GM12878 (cell line): Measurements from ENCODE around the gene KCNS3. TPM values are rescaled to one million over a fixed set of nuclear protein-coding genes. Genes with fewer than 3 reads are reported as not detected.

ENCODE experiments used
- ATAC-seq: fragments of 200-7000 bp; cut with Tn5 transposase; 3 replicates; pipeline ENCODE4 v1.9.1; 2020; ENCODE audit warnings: mild to moderate bottlenecking, moderate library complexity
- BruUV-seq: library from RNA; stranded (reverse); fragments of 400-500 nt; replicated peaks from 2 replicates; lab custom pipeline; 2021; lab: Mats Ljungman, UMichigan
- CTCF ChIA-PET: fragments of 300-600 bp; sonication (Branson Sonifier 250); formaldehyde crosslinking; extraction: SDS; loops from one replicate; lab custom pipeline; 2021; ENCODE audit warnings: inconsistent platforms; lab: Yijun Ruan, JAX
- POLR2A ChIA-PET: fragments of 350-600 bp; formaldehyde crosslinking; extraction: SDS; loops from one replicate; lab custom pipeline; 2021; ENCODE audit warnings: inconsistent platforms; lab: Charles Lee
- RAD21 ChIA-PET: fragments of 300-600 bp; sonication (Branson Sonifier 250); formaldehyde crosslinking; loops from one replicate; lab custom pipeline; 2023; ENCODE audit warnings: antibody characterized with exemption; ENCODE audit not compliant: unreplicated experiment; lab: Charles Lee
- SMC1A ChIA-PET: fragments of 300-600 bp; sonication (Branson Sonifier 250); formaldehyde crosslinking; loops from one replicate; lab custom pipeline; 2023; ENCODE audit not compliant: unreplicated experiment, uncharacterized antibody; lab: Charles Lee
- DNase-seq: peaks from one replicate; pipeline ENCODE4 v3.0.0-alpha.2; 2011; ENCODE audit warnings: low read depth, low spot score
- FAIRE-seq: peaks from 3 replicates; lab custom pipeline; 2011; peaks lifted over from hg19 to GRCh38; lab: Jason Lieb, UNC
- H2AFZ ChIP-seq: 2 replicates; pipeline ENCODE4 v1.6.0; 2011; ENCODE audit warnings: low read depth, low read length, control low read depth; ENCODE audit not compliant: control insufficient read depth
- H3K27ac ChIP-seq: 2 replicates; pipeline ENCODE4 v1.5.1; 2011; ENCODE audit warnings: control low read depth; ENCODE audit not compliant: control insufficient read depth, insufficient read depth
- H3K27me3 ChIP-seq, 2 experiments: replicated peaks in 1 of 2; 2 replicates each; pipeline versions ENCODE4 v1.6.0 to v1.6.1; 2011; ENCODE audit warnings: low read length in 1 of 2; ENCODE audit not compliant: control insufficient read depth in 2 of 2, insufficient read depth in 2 of 2
- H3K36me3 ChIP-seq, 2 experiments: 2 replicates each; pipeline ENCODE4 v1.5.1; 2011; ENCODE audit warnings: low read length in 1 of 2; ENCODE audit not compliant: control insufficient read depth in 2 of 2, insufficient read depth in 2 of 2
- H3K4me1 ChIP-seq: 2 replicates; pipeline ENCODE4 v1.6.1; 2011; ENCODE audit warnings: mild to moderate bottlenecking, low read length, moderate library complexity, mixed read lengths; ENCODE audit not compliant: control insufficient read depth, insufficient read depth
- H3K4me2 ChIP-seq: 2 replicates; pipeline ENCODE4 v1.6.0; 2011; ENCODE audit warnings: control low read depth; ENCODE audit not compliant: control insufficient read depth, insufficient read depth
- H3K4me3 ChIP-seq: fragments of 200-600 bp; sonication (generic); 2 replicates; pipeline ENCODE4 v1.5.1; 2016
- H3K79me2 ChIP-seq: 2 replicates; pipeline ENCODE4 v1.6.0; 2011; ENCODE audit warnings: low read length; ENCODE audit not compliant: control insufficient read depth, insufficient read depth
- H3K9ac ChIP-seq: 2 replicates; pipeline ENCODE4 v1.8.0; 2011; ENCODE audit warnings: low read length, control low read depth, mixed read lengths; ENCODE audit not compliant: control insufficient read depth, insufficient read depth
- H3K9me3 ChIP-seq: replicated peaks from 3 replicates; pipeline ENCODE4 v1.5.1; 2011; ENCODE audit warnings: mild to moderate bottlenecking, low read length; ENCODE audit not compliant: control insufficient read depth, insufficient read depth
- H4K20me1 ChIP-seq: 2 replicates; pipeline ENCODE4 v1.6.0; 2011; ENCODE audit not compliant: control insufficient read depth, insufficient read depth
- CTCF ChIP-seq, 3 experiments: IDR thresholded peaks in 2 of 3; conservative IDR thresholded peaks in 1 of 3; 2 replicates each; pipeline ENCODE4 v1.5.1; 2011; ENCODE audit warnings: low read depth in 3 of 3, low read length in 3 of 3, mild to moderate bottlenecking in 3 of 3, control low read depth in 2 of 3, moderate library complexity in 2 of 3, inconsistent platforms in 1 of 3, mixed read lengths in 1 of 3; ENCODE audit not compliant: control insufficient read depth in 2 of 3, insufficient read depth in 1 of 3; ENCODE audit errors: extremely low read depth in 1 of 3
- GABPA ChIP-seq: IDR thresholded peaks from 2 replicates; pipeline ENCODE4 v1.6.1; 2014; ENCODE audit warnings: antibody characterized with exemption, low read depth, mild to moderate bottlenecking, inconsistent platforms
- HDGF ChIP-seq: fragments of 450-650 bp; IDR thresholded peaks from 2 replicates; pipeline ENCODE4 v1.6.1; 2016; ENCODE audit warnings: antibody characterized with exemption
- HSF1 ChIP-seq: fragments of 150-350 bp; IDR thresholded peaks from 2 replicates; pipeline ENCODE4 v1.6.1; 2014; ENCODE audit warnings: mild to moderate bottlenecking, low read depth, low read length
- SMAD1 ChIP-seq: fragments of 450-650 bp; IDR thresholded peaks from 2 replicates; pipeline ENCODE4 v1.6.1; 2018; ENCODE audit warnings: mild to moderate bottlenecking, low read depth; ENCODE audit not compliant: partially characterized antibody
- TARDBP ChIP-seq: IDR thresholded peaks from 2 replicates; pipeline ENCODE4 v1.6.1; 2016; ENCODE audit warnings: borderline replicate concordance
- YBX1 ChIP-seq: fragments of 450-650 bp; IDR thresholded peaks from 2 replicates; pipeline ENCODE4 v1.6.1; 2016; ENCODE audit warnings: antibody characterized with exemption
- ZBED1 ChIP-seq: IDR thresholded peaks from 2 replicates; pipeline ENCODE4 v1.6.1; 2016; ENCODE audit warnings: borderline replicate concordance
- ZBTB11 ChIP-seq: fragments of 450-650 bp; formaldehyde crosslinking; IDR thresholded peaks from 2 replicates; pipeline ENCODE4 v1.5.0; 2022; ENCODE audit warnings: mild to moderate bottlenecking, missing genetic modification characterization
- WGBS: methylation state at CpG from one replicate; pipeline ENCODE4 v1.1.6; 2016; ENCODE audit warnings: low lambda C conversion rate; ENCODE audit not compliant: insufficient replicate concordance, insufficient coverage; ENCODE audit errors: missing lambda C conversion rate; 5-methylcytosine and 5-hydroxymethylcytosine counted together
- in situ Hi-C: fragments of 300-500 bp; cut with MboI; formaldehyde crosslinking; loops from 9 replicates; pipeline ENCODE4 v1.14.3; 2018; ENCODE audit warnings: mixed read lengths
- intact Hi-C: fragments of 100-400 bp; cut with micrococcal nuclease; formaldehyde crosslinking; loops from one replicate; pipeline ENCODE4 v1.14.2; 2022; ENCODE audit not compliant: unreplicated experiment
- polyA plus RNA-seq, 11 experiments: library from polyadenylated mRNA; depleted of rRNA in 4 of 11; unstranded in 6 of 11; stranded (reverse) in 5 of 11; fragments of >200 nt; fragmentation: Nextera tagmentation in 4 of 11; fragmentation: Illumina TruSeq in 1 of 11; extraction: Ambion mirVana in 4 of 11; extraction: Trizol in 1 of 11; gene quantifications; 1 replicate in 1 of 11; 2 replicates in 10 of 11; pipeline versions ENCODE4 v1.2.1 to v1.2.3, GENCODE V29; 2011 to 2016; ENCODE audit warnings: inconsistent platforms in 2 of 11, missing spikeins in 2 of 11, low read depth in 1 of 11
- total RNA-seq, 4 experiments: library from RNA; depleted of rRNA in 3 of 4; stranded (reverse); fragments of >200 nt in 3 of 4; fragmentation: Illumina TruSeq in 1 of 4; extraction: Trizol in 1 of 4; gene quantifications; 2 replicates each; pipeline versions ENCODE4 v1.2.1 to v1.2.3, GENCODE V29; 2013 to 2021

The KCNS3 gene
- total and polyA plus RNA-seq, 10 of the 15 experiments (the other 5 are each of a cell fraction or from before 2014, with no cell fraction given): not detected

- in situ Hi-C loops: no loop called here
- SMC1A ChIA-PET: interaction anchor here (1.1 kb wide), 1 partner anchor 115 kb away, joined by 5 read pairs; no protein-coding TSS in a partner anchor
- TF ChIP-seq HDGF (no peak), HSF1 (no peak), TARDBP (no peak), GABPA (no peak), ZBED1 (no peak), YBX1 (no peak), CTCF (IDR thresholded peaks at IDR 0.05 in 2 of 3, conservative IDR thresholded peaks at IDR 0.05 in 1 of 3; ENCODE audit: control insufficient read depth in 2 of 3, extremely low read depth in 1 of 3, insufficient read depth in 1 of 3, low read depth in 3 of 3, low read length in 3 of 3) (no peak), SMAD1 (no peak), ZBTB11 (no peak)
Observed at GRCh38 chr2:17835516-17835915, 43.0 kb upstream of the KCNS3 start.

More at GRCh38 chr2:17835516-17835915, 43.0 kb upstream of the KCNS3 start:
- intact Hi-C loops: no loop called here
- ChIA-PET POLR2A (no interaction called here), CTCF (interaction anchor here (1.0 kb wide), 3 partner anchors 10 to 116 kb away, joined by 4 to 5 read pairs (median 5); no protein-coding TSS in a partner anchor), RAD21 (no interaction called here)
- no peak overlapping the region for H3K9ac ChIP-seq
- H4K20me1 ChIP-seq: no peaks in the 10 kb centered on the region
- no peaks in the 10 kb centered on the region for H3K27me3 ChIP-seq
- H3K9me3 ChIP-seq: no peaks in the 10 kb centered on the region
- no peak overlapping the region for H2AFZ ChIP-seq
- DNase-seq: no peak
- BruUV-seq: no TSS peak
- H3K79me2 ChIP-seq: no peaks in the 10 kb centered on the region
- H3K36me3 ChIP-seq: no peaks in the 10 kb centered on the region
- WGBS: 8% methylated on average over 2 of the region's 2 CpGs
- H3K4me1 ChIP-seq: no peaks in the 10 kb centered on the region
- H3K4me2 ChIP-seq: no peak overlapping the region
- no peak overlapping the region for H3K4me3 ChIP-seq
- no peak overlapping the region for H3K27ac ChIP-seq
- FAIRE-seq: no peak
- ATAC-seq: no peak
